ENCODE data around the gene YWHAG. TPM values are rescaled to one million over a fixed set of nuclear protein-coding genes. Genes with fewer than 3 reads are reported as not detected.
A peak's percentile ranks its signal among the peaks of the same experiment; 100 is the strongest.

YWHAG gene
- total and polyA plus RNA-seq, 9 of the 15 experiments (the other 6 are each of a cell fraction or from before 2014, with no cell fraction given): 30.4 to 246 (median 94.5) TPM

DNA sequence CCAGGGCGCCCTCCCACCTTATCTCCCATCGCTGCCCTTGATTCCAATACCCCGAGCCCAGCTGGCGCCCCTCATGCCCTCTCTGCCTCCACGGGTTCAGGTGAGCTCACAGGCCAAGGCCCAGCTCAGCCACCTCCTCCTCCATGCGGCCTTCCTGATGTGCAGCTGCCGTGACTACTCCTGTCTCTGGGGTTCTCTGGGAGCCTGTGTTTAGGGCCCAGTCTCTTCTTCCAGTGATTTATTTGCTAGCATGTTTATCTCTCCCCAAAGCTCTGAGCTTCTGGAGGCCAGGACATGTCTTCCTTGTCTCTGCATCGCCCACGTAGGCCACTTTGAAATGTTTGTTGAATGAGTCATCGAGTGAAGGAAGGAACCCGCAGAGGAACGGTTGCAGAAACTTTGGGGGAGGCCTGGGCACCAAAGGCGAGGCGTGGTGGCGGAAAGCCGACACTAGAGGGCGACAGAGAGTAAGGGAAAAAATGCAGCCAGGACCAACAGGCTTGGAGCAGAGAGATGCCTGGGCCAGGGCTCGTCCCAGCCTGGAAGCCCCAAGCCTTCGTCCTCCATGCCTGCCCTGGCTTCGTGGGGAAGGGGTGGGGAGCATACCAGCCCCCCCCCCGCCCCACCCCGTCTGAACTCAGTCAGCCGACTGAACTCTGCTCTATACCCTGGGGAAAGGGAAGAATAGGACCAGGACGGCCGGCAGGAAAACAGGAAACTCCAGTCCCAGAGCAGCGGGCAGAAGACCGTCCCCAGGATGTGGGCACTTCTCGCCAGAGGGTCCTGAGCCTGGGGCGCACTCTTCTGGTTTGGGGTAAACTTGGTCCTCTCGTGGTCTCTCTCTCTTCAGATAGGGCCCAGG lies 67.2 kb downstream of the YWHAG start (continued):
- TF ChIP-seq RBM14 (IDR thresholded peaks at IDR 0.05; ENCODE audit: borderline replicate concordance, insufficient read depth, low read depth, low read length) (no peak), THRAP3 (IDR thresholded peaks at IDR 0.05; ENCODE audit: borderline replicate concordance) (no peak), ZNF3 (CRISPR knock-in tag; IDR thresholded peaks at IDR 0.05) (peak; percentile 97), ZNF263 (CRISPR knock-in tag; IDR thresholded peaks at IDR 0.05; ENCODE audit: borderline replicate concordance) (peak; percentile 53; the same call in 1 of the 2 replicates), EHMT2 (IDR thresholded peaks at IDR 0.05) (0 out of 2 replicates have a peak, but pooled peaks have one; percentile 13), SMARCC2 (IDR thresholded peaks at IDR 0.05; ENCODE audit: low read depth) (peak; percentile 85), ZNF318 (IDR thresholded peaks at IDR 0.05; ENCODE audit: borderline replicate concordance in 1 of 2, low read depth in 1 of 2) (0 out of 4 replicates have a peak, but pooled peaks of 1 of the 2 experiments have one; percentile 43), KDM4B (IDR thresholded peaks at IDR 0.05; ENCODE audit: borderline replicate concordance in 2 of 2, low read depth in 1 of 2) (no peak), FOS (IDR thresholded peaks at IDR 0.05; ENCODE audit: extremely low read depth, insufficient read length) (peak; percentile 83), NFIC (IDR thresholded peaks at IDR 0.05) (peak; percentile 55; the same call in 1 of the 2 replicates), TCF7L2 (IDR thresholded peaks at IDR 0.05; ENCODE audit: low read depth, low read length) (no peak), RUNX1 (IDR thresholded peaks at IDR 0.05; ENCODE audit: low read depth) (0 out of 2 replicates have a peak, but pooled peaks have one; percentile 9), ZBTB17 (CRISPR knock-in tag; IDR thresholded peaks at IDR 0.05) (0 out of 2 replicates have a peak, but pooled peaks have one; percentile 21), CEBPB (tag; IDR thresholded peaks at IDR 0.05) (peak; percentile 33; the same call in 1 of the 2 replicates), TOE1 (IDR thresholded peaks at IDR 0.05; ENCODE audit: borderline replicate concordance) (peak; percentile 61; the same call in 1 of the 2 replicates), TOE1 (CRISPR knock-in tag; IDR thresholded peaks at IDR 0.05; ENCODE audit: borderline replicate concordance, low read depth) (no peak), ZSCAN29 (IDR thresholded peaks at IDR 0.05) (no peak), EGR1 (conservative IDR thresholded peaks at IDR 0.05) (peak; percentile 99), POLR2G (IDR thresholded peaks at IDR 0.05; ENCODE audit: low read depth, low read length) (peak; percentile 71), ZNF124 (CRISPR knock-in tag; IDR thresholded peaks at IDR 0.05) (no peak)
